ENCODE results near the gene ELMO3.

Gene ELMO3

GRCh38 chr16:67183284-67183626 is 15.7 kb upstream of the ELMO3 start:
- DNase-seq: no peak

- peak; percentile 99 for DNase-seq
Measured at GRCh38 chr16:67183627-67184452, 15.1 kb upstream of the ELMO3 start, which contains the start of gene MATCAP1. Gene MATCAP1, minus strand, starts transcription at chr16:67183963. Its CDS starts 3,353 bp downstream, at chr16:67180610.

GRCh38 chr16:67184453-67184994 is 14.4 kb upstream of the ELMO3 start:
- peak; percentile 70 for DNase-seq

GRCh38 chr16:67184995-67185650 is 13.8 kb upstream of the ELMO3 start:
- DNase-seq: peak; percentile 89

GRCh38 chr16:67185651-67186134 is 13.2 kb upstream of the ELMO3 start:
- no peak for DNase-seq

- DNase-seq: no peak
Measured at GRCh38 chr16:67186550-67186950, 12.4 kb upstream of the ELMO3 start.

- DNase-seq: no peak
Measured at GRCh38 chr16:67187175-67187890, 11.6 kb upstream of the ELMO3 start.

GRCh38 chr16:67188323-67188722 is 10.6 kb upstream of the ELMO3 start:
- no peak for DNase-seq

- DNase-seq: no peak
Measured at GRCh38 chr16:67188798-67189197, 10.1 kb upstream of the ELMO3 start.

- DNase-seq: peak; percentile 23
Measured at GRCh38 chr16:67190041-67190440, 8.9 kb upstream of the ELMO3 start, which contains the start of gene EXOC3L1. Gene EXOC3L1, minus strand, starts transcription at chr16:67190136. Its CDS starts 460 bp downstream, at chr16:67189676.

GRCh38 chr16:67190448-67191399 is 8.2 kb upstream of the ELMO3 start:
- no peak for DNase-seq

- no peak for DNase-seq
Measured at GRCh38 chr16:67191411-67191994, 7.4 kb upstream of the ELMO3 start.

GRCh38 chr16:67191995-67192681 is 6.8 kb upstream of the ELMO3 start, which contains the start of gene E2F4:
Gene E2F4, plus strand, starts transcription at chr16:67192155. Its CDS starts 73 bp downstream, at chr16:67192228.
- DNase-seq: peak; percentile 92

- DNase-seq: no peak
Measured at GRCh38 chr16:67192781-67193361, 6.1 kb upstream of the ELMO3 start.

GRCh38 chr16:67193536-67193935 is 5.4 kb upstream of the ELMO3 start:
- DNase-seq: no peak

GRCh38 chr16:67194260-67194659 is 4.7 kb upstream of the ELMO3 start:
- no peak for DNase-seq

GRCh38 chr16:67195676-67196075 is 3.3 kb upstream of the ELMO3 start:
- no peak for DNase-seq

GRCh38 chr16:67196881-67197280 is 2.0 kb upstream of the ELMO3 start:
- DNase-seq: no peak

- no peak for DNase-seq
Measured at GRCh38 chr16:67197704-67198103, 1.2 kb upstream of the ELMO3 start.

- DNase-seq: no peak
Measured at GRCh38 chr16:67198238-67198734, 645 bp upstream of the ELMO3 start.

Data from NCI-H82 (cell line).